ENCODE results near the gene SCO1.
"Not testable (repeated sequence)": the region's sequence is repeated elsewhere in the genome, so short reads cannot be mapped to it uniquely, and the experiment has no call there.

Gene SCO1

GRCh38 chr17:10697092-10698081 lies at the start of gene SCO1, which contains the start of gene ADPRM:
SCO1 (minus strand) TSS chr17:10697533; CDS start chr17:10697507, 26 bp downstream.
ADPRM (plus strand) TSS chr17:10697594; CDS start chr17:10704927, 7,333 bp downstream.
- peak; percentile 96 for DNase-seq (ENCODE audit: low spot score)

- no peak for DNase-seq (ENCODE audit: low spot score)
Measured at GRCh38 chr17:10745231-10745630, 47.9 kb upstream of the SCO1 start.

GRCh38 chr17:10744501-10745000 lies 47.2 kb upstream of the SCO1 start:
- no peak for DNase-seq (ENCODE audit: low spot score)

- DNase-seq (ENCODE audit: low spot score): no peak
Measured at GRCh38 chr17:10743316-10744009, 46.1 kb upstream of the SCO1 start.

GRCh38 chr17:10742431-10742830 lies 45.1 kb upstream of the SCO1 start:
- no peak for DNase-seq (ENCODE audit: low spot score)

GRCh38 chr17:10741416-10742135 lies 44.2 kb upstream of the SCO1 start:
- DNase-seq (ENCODE audit: low spot score): no peak

GRCh38 chr17:10739386-10739785 lies 42.1 kb upstream of the SCO1 start:
- DNase-seq (ENCODE audit: low spot score): no peak

GRCh38 chr17:10738521-10739258 lies 41.4 kb upstream of the SCO1 start:
- DNase-seq (ENCODE audit: low spot score): no peak

GRCh38 chr17:10737736-10738135 lies 40.4 kb upstream of the SCO1 start:
- DNase-seq (ENCODE audit: low spot score): no peak

GRCh38 chr17:10737168-10737622 lies 39.9 kb upstream of the SCO1 start:
- DNase-seq (ENCODE audit: low spot score): peak; percentile 46

GRCh38 chr17:10735821-10736220 lies 38.5 kb upstream of the SCO1 start:
- DNase-seq (ENCODE audit: low spot score): no peak

- no peak for DNase-seq (ENCODE audit: low spot score)
Measured at GRCh38 chr17:10735251-10735650, 37.9 kb upstream of the SCO1 start.

- no peak for DNase-seq (ENCODE audit: low spot score)
Measured at GRCh38 chr17:10733666-10734065, 36.3 kb upstream of the SCO1 start.

GRCh38 chr17:10732121-10732520 lies 34.8 kb upstream of the SCO1 start:
- DNase-seq (ENCODE audit: low spot score): not testable (repeated sequence)

- DNase-seq (ENCODE audit: low spot score): no peak
Measured at GRCh38 chr17:10731408-10731879, 34.1 kb upstream of the SCO1 start.

GRCh38 chr17:10730247-10730646 lies 32.9 kb upstream of the SCO1 start:
- not testable (repeated sequence) for DNase-seq (ENCODE audit: low spot score)

- peak; percentile 51 for DNase-seq (ENCODE audit: low spot score)
Measured at GRCh38 chr17:10729334-10730193, 32.2 kb upstream of the SCO1 start, which contains the start of gene TMEM220. TMEM220 (minus strand) TSS chr17:10730023; CDS start chr17:10729851, 172 bp downstream.

- no peak for DNase-seq (ENCODE audit: low spot score)
Measured at GRCh38 chr17:10728331-10728892, 31.1 kb upstream of the SCO1 start.

- DNase-seq (ENCODE audit: low spot score): no peak
Measured at GRCh38 chr17:10727192-10727591, 29.9 kb upstream of the SCO1 start.

- DNase-seq (ENCODE audit: low spot score): no peak
Measured at GRCh38 chr17:10726196-10726595, 28.9 kb upstream of the SCO1 start.
